HG03521 (cell line): ENCODE results near the gene DNMBP.
"Not testable (repeated sequence)": the region's sequence is repeated elsewhere in the genome, so short reads cannot be mapped to it uniquely, and the experiment has no call there.

Experiments
- ATAC-seq: cut with Tn5 transposase; IDR thresholded peaks from one replicate; pipeline ENCODE4 v1.9.1; 2021; ENCODE audit warnings: mild to moderate bottlenecking, moderate library complexity; ENCODE audit not compliant: unreplicated experiment

DNMBP gene

DNA sequence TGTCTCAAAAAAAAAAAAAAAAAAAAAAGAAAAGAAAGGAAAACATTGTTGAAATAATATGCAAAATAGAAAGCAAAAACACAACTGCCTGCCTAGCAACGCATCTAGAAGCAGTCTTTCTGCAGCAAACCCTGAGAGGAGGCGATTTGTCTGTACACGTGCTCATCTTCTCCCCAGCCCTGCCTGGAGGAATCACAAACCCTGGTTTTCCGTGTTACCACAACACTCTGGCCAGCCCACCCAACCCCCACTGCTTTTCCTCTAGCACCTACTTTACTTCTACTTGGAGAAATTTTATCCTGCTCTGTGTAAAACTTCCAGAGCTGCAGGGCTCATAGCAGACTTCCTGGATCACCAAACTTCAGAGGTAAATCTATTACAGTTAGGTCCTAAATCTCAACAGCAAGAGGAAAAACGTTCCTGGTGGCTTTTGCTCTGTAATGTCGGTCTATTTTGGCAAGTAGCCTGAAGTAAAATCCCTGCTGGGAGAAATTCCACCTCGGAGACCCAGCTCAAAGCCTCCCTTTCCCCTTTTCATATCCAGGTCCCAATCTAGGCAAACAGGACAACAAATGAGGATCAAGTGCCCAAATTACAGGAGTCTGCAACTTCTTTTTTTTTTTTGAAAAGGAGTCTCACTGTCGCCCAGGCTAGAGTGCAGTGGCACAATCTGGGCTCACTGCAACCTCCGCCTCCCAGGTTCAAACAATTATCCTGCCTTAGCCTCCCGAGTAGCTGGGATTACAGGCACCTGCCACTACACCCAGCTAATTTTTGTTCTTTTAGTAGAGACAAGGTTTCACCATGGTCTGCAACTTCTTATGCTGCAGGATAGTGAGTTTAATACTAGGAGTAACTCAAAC lies 91.6 kb downstream of the DNMBP start:
- no peak for ATAC-seq

GRCh38 chr10:99916776-99917175 lies 93.0 kb downstream of the DNMBP start:
- no peak for ATAC-seq

GRCh38 chr10:99915414-99915813 lies 94.3 kb downstream of the DNMBP start:
- no peak for ATAC-seq

- ATAC-seq, result no peak
These were observed 95.5 kb downstream of the DNMBP start for GRCh38 chr10:99914236-99914635.

- no peak for ATAC-seq
These were observed 95.9 kb downstream of the DNMBP start for GRCh38 chr10:99913831-99914235.

DNA sequence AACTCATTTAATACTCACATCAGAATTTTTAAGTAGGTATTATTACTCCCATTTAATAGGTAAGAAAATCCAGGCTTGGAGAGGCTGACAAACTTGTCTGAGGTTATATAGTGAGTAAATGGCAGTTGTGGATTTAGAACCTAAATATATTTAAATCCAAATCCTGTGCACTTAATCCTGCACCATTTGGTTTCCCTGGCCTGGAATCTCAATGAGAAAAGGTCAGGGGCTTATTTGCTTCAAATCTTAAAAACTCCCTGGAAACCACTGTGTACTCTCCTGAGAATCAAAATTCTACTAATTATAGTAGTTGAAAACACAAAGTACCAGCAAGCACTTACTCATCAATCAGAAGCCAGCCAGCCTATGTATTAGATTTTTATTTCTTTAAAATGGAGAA lies 97.7 kb downstream of the DNMBP start:
- no peak for ATAC-seq

GRCh38 chr10:99908512-99908911 lies 101.2 kb downstream of the DNMBP start:
- no peak for ATAC-seq

GRCh38 chr10:99906470-99906869 lies 103.3 kb downstream of the DNMBP start:
- ATAC-seq, result no peak

- no peak for ATAC-seq
These were observed 103.8 kb downstream of the DNMBP start for GRCh38 chr10:99905971-99906370.

DNA sequence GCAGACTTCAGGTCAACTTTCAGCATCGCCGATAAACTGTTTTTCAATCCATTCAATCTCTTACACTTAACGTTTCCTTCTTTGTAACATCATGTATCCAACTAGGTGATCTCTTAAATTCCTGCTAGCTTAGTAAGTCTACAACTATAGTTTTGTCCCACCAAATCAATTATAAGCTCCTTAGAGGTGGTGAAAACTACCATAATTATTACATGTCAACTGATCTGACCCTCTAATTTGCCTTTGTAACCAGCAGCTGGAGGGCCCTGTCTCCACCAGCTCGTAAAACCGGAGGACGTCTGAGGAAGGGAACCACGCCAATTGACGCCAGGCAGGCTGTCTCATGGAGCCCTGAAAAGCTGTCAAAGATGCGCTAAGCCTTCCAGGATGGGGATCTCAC lies 113.9 kb downstream of the DNMBP start:
- no peak for ATAC-seq

DNA sequence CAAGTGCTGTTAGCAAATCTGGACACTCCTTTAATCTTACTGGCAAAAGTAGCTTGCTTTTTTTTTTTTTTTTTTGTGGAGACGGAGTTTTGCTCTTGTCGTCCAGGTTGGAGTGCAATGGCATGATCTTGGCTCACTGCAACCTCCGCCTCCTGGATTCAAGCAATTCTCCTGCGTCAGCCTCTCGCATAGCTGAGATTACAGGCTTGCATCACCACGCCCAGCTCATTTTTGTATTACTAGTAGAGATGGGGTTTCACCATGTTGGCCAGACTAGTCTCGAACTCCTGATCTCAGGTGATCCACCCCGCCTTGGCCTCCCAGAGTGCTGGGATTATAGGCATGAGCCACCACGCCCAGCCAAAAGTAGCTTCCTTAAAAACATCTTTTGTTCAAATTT lies 114.7 kb downstream of the DNMBP start:
- ATAC-seq, result not testable (repeated sequence)

DNA sequence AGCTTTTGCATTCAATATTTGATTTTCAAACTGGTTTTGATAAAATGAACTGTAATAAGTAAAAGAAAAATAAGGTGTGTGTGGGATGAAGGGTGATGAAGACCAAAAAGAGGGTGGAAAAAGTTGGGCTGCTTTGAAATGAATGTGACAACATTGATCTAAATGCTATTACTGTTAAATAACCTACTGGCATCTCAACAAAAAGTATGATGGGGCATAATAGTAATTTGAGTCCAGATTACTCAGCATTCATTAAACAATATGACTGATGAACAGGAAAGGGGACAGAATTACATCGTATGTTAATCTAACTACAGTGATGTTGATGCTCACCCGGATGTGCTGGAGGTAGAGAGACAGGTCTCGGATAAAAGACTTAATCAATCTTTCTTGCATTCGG lies 115.1 kb downstream of the DNMBP start:
- ATAC-seq, result no peak

GRCh38 chr10:99888622-99889021 lies 121.1 kb downstream of the DNMBP start:
- ATAC-seq, result no peak

- ATAC-seq, result no peak
These were observed 126.2 kb downstream of the DNMBP start for GRCh38 chr10:99883523-99883922.

GRCh38 chr10:99881371-99881770 lies 128.4 kb downstream of the DNMBP start:
- no peak for ATAC-seq

GRCh38 chr10:99880080-99880835 lies 129.5 kb downstream of the DNMBP start:
- ATAC-seq, result no peak

DNA sequence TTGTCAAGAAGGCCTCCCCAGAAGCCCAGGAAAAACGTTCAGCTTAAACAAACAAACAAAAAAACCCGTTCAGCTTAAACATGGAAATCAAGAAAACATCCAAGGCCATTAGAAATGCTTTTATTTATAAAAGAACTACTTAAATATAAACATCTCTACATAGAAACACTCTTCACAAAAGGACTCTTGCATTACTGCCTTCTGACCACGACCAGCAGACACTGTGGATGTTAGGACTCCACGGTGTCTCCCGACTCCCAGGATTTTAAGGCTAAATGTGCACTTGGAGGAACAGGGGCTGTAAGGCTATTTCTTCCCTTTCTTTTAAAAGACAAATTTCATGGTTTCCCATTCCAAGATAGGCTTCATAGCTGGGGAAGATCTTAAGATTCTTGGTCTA lies 134.3 kb downstream of the DNMBP start:
- ATAC-seq, result no peak

DNA sequence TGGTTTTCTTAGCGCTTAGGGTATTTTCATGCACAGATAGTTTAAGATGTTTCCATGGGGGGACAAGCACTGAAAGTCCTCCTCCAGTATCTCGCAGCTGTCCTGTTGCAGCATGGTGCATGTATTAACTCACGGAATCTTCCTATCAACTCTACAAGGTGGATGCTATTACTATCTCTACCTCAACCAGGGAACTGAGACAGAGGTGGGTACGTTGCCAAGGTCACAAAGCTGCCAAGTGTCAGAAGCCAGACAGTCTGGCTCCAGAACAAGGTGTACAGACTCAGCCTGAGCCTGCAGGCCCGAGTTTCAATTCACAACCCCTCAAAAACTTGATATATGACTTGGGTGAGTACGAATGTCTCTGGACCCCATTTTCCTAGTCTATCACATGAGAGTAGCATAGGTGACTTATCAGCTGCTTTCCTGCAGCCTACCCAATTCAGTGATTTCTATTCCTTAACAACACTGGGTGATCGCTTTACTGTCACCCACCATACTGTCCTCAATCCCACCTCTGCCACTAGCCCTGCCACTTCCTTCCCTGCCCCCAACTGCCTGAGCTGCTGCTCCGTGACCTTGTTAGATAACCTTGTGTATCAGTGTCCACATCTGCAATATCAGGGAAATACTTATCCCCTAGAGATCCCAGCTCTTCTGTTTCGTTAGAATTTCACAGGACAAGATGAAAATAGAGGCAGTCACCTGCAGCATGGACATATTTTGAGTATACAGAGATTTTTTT lies 135.2 kb downstream of the DNMBP start:
- no peak for ATAC-seq

GRCh38 chr10:99873846-99874245 lies 135.9 kb downstream of the DNMBP start:
- no peak for ATAC-seq

DNA sequence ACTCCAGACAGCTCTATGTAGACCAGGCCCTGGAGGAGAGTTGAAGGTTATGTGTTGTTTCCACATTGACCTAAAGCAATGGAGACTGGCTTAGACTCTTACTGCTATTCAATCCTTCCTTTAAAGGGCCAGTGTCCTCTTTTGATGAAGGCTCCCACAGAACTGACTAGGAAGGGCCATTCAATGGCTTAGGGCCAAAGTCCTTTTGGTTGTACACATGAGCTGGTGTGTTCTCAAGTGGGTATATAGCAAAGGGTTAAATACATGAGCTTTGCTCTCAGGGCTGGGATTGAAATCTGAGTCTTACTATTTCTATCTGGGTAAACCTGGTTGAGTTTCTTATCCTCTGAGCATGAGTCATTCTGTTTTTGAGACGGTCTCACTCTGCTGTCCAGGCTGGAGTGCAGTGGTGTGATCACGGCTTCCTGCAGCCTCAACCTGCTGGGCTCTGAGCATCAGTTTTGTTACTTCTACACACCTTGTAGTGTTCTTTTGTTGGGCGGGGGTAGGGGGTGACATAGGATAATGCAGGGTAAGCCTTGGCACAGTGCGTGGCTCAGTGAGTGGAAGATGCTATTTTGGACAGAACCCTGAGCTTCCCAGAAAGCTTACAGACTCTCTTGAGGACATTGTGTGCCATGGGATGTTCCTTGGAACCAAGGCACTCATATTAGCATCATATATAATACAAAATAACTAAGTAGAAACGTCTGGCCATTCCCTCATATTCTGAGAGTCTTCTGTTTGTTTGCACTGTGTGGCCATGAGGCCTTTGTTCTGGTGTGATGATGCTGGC lies 137.2 kb downstream of the DNMBP start:
- no peak for ATAC-seq
